Mucosa of descending colon (tissue), 3 donors: ENCODE data around the gene KIF3B. TPM values are rescaled to one million over a fixed set of nuclear protein-coding genes. Genes with fewer than 3 reads are reported as not detected.
"Not testable (repeated sequence)": the region's sequence is repeated elsewhere in the genome, so short reads cannot be mapped to it uniquely, and the experiment has no call there.

Experiments used
- ATAC-seq: fragments of 200-7000 bp; cut with Tn5 transposase; one replicate; pipeline ENCODE4 v1.9.1; 2020; ENCODE audit warnings: mild to moderate bottlenecking, moderate library complexity
- DNase-seq, 3 donors: peaks; one replicate each; pipeline ENCODE4 v3.0.0-alpha.2; 2020
- H3K36me3 ChIP-seq: fragments of 200-600 bp; one replicate; pipeline ENCODE4 v1.8.0; 2021; ENCODE audit warnings: low read depth, mild to moderate bottlenecking
- H3K4me1 ChIP-seq: fragments of 200-600 bp; one replicate; pipeline ENCODE4 v1.8.0; 2021; ENCODE audit warnings: low read depth, mild to moderate bottlenecking
- H3K4me3 ChIP-seq: fragments of 200-600 bp; one replicate; pipeline ENCODE4 v1.8.0; 2021; ENCODE audit warnings: mild to moderate bottlenecking
- H3K9me3 ChIP-seq: fragments of 200-600 bp; one replicate; pipeline ENCODE4 v1.8.0; 2021; ENCODE audit warnings: mild to moderate bottlenecking
- CTCF ChIP-seq: fragments of 200-600 bp; IDR thresholded peaks from one replicate; pipeline ENCODE4 v1.8.0; 2022; ENCODE audit warnings: antibody characterized with exemption, mild to moderate bottlenecking
- intact Hi-C, 2 donors: fragments of 100-400 bp; cut with DNase I in 1 of 2; cut with micrococcal nuclease in 1 of 2; formaldehyde crosslinking; loops; one replicate each; pipeline versions ENCODE4 v1.11.0 to v1.11.1; 2022; cut with DNase I, micrococcal nuclease
- total RNA-seq, 3 donors: library from RNA; stranded (reverse); fragmentation: NEBNext Ultra II Directional in 2 of 3; extraction: Animal tissue kit (Norgen Biotek cat#: 25700) in 2 of 3; gene quantifications; one replicate each; pipeline versions ENCODE4 v1.2.1 to v1.2.4, GENCODE V29; 2021 to 2023
- donor health status: DM: no; HTN: no; CAD: no; lungs with moderate emphysema.
- donor health status: DM: no; HTN: no; CAD: no.
- donor health status: DM: no; HTN: yes; CAD: no.

The KIF3B gene
- total RNA-seq, 3 donors from 2014 or later = 39.3 to 54.6 (median 52.0) TPM

GRCh38 chr20:32251470-32251869, 26.0 kb upstream of the KIF3B start:
- ATAC-seq = no peak
- H3K9me3 ChIP-seq = no peaks in the 10 kb centered on the region

GRCh38 chr20:32252189-32252588, 25.3 kb upstream of the KIF3B start:
- Histone ChIP-seq H3K4me3 (no peak overlapping the region), H3K36me3 (no peaks in the 10 kb centered on the region), H3K4me1 (peaks cover 18% of the 10 kb centered on the region), H3K9me3 (no peaks in the 10 kb centered on the region)
- no peak for ATAC-seq
- no peak for DNase-seq
- TF ChIP-seq CTCF = no peak
- intact Hi-C loops = no loop called here

More at GRCh38 chr20:32251470-32251869, 26.0 kb upstream of the KIF3B start:
- Histone ChIP-seq H3K4me3 (no peak overlapping the region), H3K4me1 (peaks cover 11% of the 10 kb centered on the region), H3K36me3 (no peaks in the 10 kb centered on the region)
- intact Hi-C loops = no loop called here
- no peak for DNase-seq
- TF ChIP-seq CTCF = no peak

- H3K36me3 ChIP-seq, H3K4me1 ChIP-seq, H3K4me3 ChIP-seq, intact Hi-C loops, H3K9me3 ChIP-seq, ATAC-seq: not testable (repeated sequence)
- peak in 1 of 3 donors; percentile 2 for DNase-seq
Measured at GRCh38 chr20:32260973-32261372, 16.5 kb upstream of the KIF3B start.

- no peaks in the 10 kb centered on the region for H3K36me3 ChIP-seq
- no peak overlapping the region for H3K4me3 ChIP-seq
- intact Hi-C loops = no loop called here
- H3K4me1 ChIP-seq = peaks cover 6% of the 10 kb centered on the region
- H3K9me3 ChIP-seq = no peaks in the 10 kb centered on the region
- DNase-seq (peak in 1 of 3 donors; percentile 6), ATAC-seq (no peak)
- TF ChIP-seq CTCF = no peak
Measured at GRCh38 chr20:32261644-32262043, 15.8 kb upstream of the KIF3B start.

- Histone ChIP-seq H3K9me3 (no peaks in the 10 kb centered on the region), H3K36me3 (no peaks in the 10 kb centered on the region), H3K4me3 (no peak overlapping the region), H3K4me1 (no peaks in the 10 kb centered on the region)
- DNase-seq (no peak), ATAC-seq (no peak)
- no peak for TF ChIP-seq CTCF
- intact Hi-C loops = no loop called here
Measured at GRCh38 chr20:32263398-32263954, 14.0 kb upstream of the KIF3B start.

GRCh38 chr20:32271620-32272019, 5.8 kb upstream of the KIF3B start:
- intact Hi-C loops = no loop called here
- Histone ChIP-seq H3K9me3 (no peaks in the 10 kb centered on the region), H3K4me1 (no peaks in the 10 kb centered on the region), H3K4me3 (no peak overlapping the region), H3K36me3 (no peaks in the 10 kb centered on the region)
- ATAC-seq (no peak), DNase-seq (no peak)
- TF ChIP-seq CTCF = no peak
